K562 (cell line): Measurements from ENCODE around the gene CHD8. TPM values are rescaled to one million over a fixed set of nuclear protein-coding genes. Genes with fewer than 3 reads are reported as not detected.

Experiments
- ARHGAP35 ChIP-seq: fragments of 450-650 bp; IDR thresholded peaks from 2 replicates; pipeline ENCODE4 v1.6.1; 2018; ENCODE audit not compliant: partially characterized antibody
- ARNT ChIP-seq, 2 experiments: fragments of 450-650 bp; IDR thresholded peaks; 2 replicates each; pipeline ENCODE4 v1.6.1; 2016; ENCODE audit warnings: mild to moderate bottlenecking in 1 of 2
- BMI1 ChIP-seq: fragments of 150-350 bp; IDR thresholded peaks from 2 replicates; pipeline ENCODE4 v1.6.1; 2014; ENCODE audit warnings: low read length
- BRCA1 ChIP-seq, 2 experiments: fragments of 450-650 bp in 1 of 2; sonication (generic) in 1 of 2; formaldehyde crosslinking in 1 of 2; IDR thresholded peaks; 2 replicates each; pipeline versions ENCODE4 v1.5.0 to v1.6.1; 2017 to 2020; ENCODE audit warnings: mild to moderate bottlenecking in 1 of 2, missing genetic modification reagents in 1 of 2
- CAMTA2 ChIP-seq: fragments of 250-450 bp; sonication (Bioruptor Pico); conservative IDR thresholded peaks from 2 replicates; pipeline ENCODE4 v1.5.1; 2022
- CBX3 ChIP-seq, 2 experiments: IDR thresholded peaks; 1 replicate in 1 of 2; 2 replicates in 1 of 2; pipeline ENCODE4 v1.6.1; 2012; ENCODE audit warnings: inconsistent platforms in 2 of 2, low read length in 2 of 2, borderline replicate concordance in 1 of 2, control low read depth in 1 of 2
- CEBPB ChIP-seq: fragments of 450-650 bp; IDR thresholded peaks from 2 replicates; pipeline ENCODE4 v1.6.1; 2016; ENCODE audit warnings: missing genetic modification characterization, missing compliant biosample characterization
- FOXK1 ChIP-seq: sonication (generic); formaldehyde crosslinking; IDR thresholded peaks from 2 replicates; pipeline ENCODE4 v1.8.0; 2022; ENCODE audit warnings: missing genetic modification reagents, mild to moderate bottlenecking, borderline replicate concordance
- HBP1 ChIP-seq: fragments of 450-650 bp; formaldehyde crosslinking; IDR thresholded peaks from 2 replicates; pipeline ENCODE4 v1.4.0; 2022; ENCODE audit warnings: missing genetic modification characterization
- MAFG ChIP-seq: fragments of 450-650 bp; conservative IDR thresholded peaks from 2 replicates; pipeline ENCODE4 v1.6.1; 2016; ENCODE audit warnings: missing genetic modification characterization, missing compliant biosample characterization
- NCOA1 ChIP-seq: fragments of 450-650 bp; IDR thresholded peaks from 2 replicates; pipeline ENCODE4 v1.6.1; 2016; ENCODE audit warnings: low read depth
- NCOA4 ChIP-seq: fragments of 450-650 bp; IDR thresholded peaks from 2 replicates; pipeline ENCODE4 v1.6.1; 2018; ENCODE audit warnings: mild to moderate bottlenecking; ENCODE audit not compliant: partially characterized antibody
- NFATC3 ChIP-seq: fragments of 450-650 bp; IDR thresholded peaks from 2 replicates; pipeline ENCODE4 v1.6.1; 2017; ENCODE audit warnings: mild to moderate bottlenecking
- NFRKB ChIP-seq: fragments of 450-650 bp; IDR thresholded peaks from 2 replicates; pipeline ENCODE4 v1.6.1; 2016; ENCODE audit warnings: low read depth
- POLR2G ChIP-seq: fragments of 200-400 bp; formaldehyde crosslinking; IDR thresholded peaks from 2 replicates; pipeline ENCODE4 v1.6.1; 2017; ENCODE audit warnings: low read depth, mild to moderate bottlenecking, antibody characterized with exemption, low read length, moderate library complexity
- SMAD3 ChIP-seq: fragments of 450-650 bp; formaldehyde crosslinking; conservative IDR thresholded peaks from 2 replicates; pipeline ENCODE4 v1.4.0; 2020; ENCODE audit warnings: mild to moderate bottlenecking
- VEZF1 ChIP-seq: fragments of 200-800 bp; sonication (Bioruptor generic); IDR thresholded peaks from 2 replicates; pipeline ENCODE4 v1.6.1; 2017; ENCODE audit warnings: missing genetic modification characterization, missing compliant biosample characterization
- ZNF175 ChIP-seq: fragments of 200-800 bp; sonication (Bioruptor generic); IDR thresholded peaks from 2 replicates; pipeline ENCODE4 v1.6.1; 2016; ENCODE audit warnings: low read depth, mild to moderate bottlenecking, missing genetic modification characterization, missing compliant biosample characterization
- ZNF224 ChIP-seq: sonication (generic); formaldehyde crosslinking; IDR thresholded peaks from 2 replicates; pipeline ENCODE4 v1.8.0; 2022; ENCODE audit warnings: mild to moderate bottlenecking, missing genetic modification reagents
- ZNF395 ChIP-seq: fragments of 200-800 bp; sonication (Bioruptor generic); IDR thresholded peaks from 2 replicates; pipeline ENCODE4 v1.6.1; 2017; ENCODE audit warnings: missing genetic modification characterization, missing compliant biosample characterization
- ZNF592 ChIP-seq: fragments of 450-650 bp; IDR thresholded peaks from 2 replicates; pipeline ENCODE4 v1.6.1; 2017; ENCODE audit warnings: antibody characterized with exemption, mild to moderate bottlenecking
- polyA plus RNA-seq, 8 experiments: library from polyadenylated mRNA; depleted of rRNA in 4 of 8; stranded (reverse) in 5 of 8; unstranded in 3 of 8; fragments of >200 nt; fragmentation: Nextera tagmentation in 2 of 8; fragmentation: Illumina TruSeq in 1 of 8; extraction: Ambion mirVana in 2 of 8; extraction: Trizol in 1 of 8; gene quantifications; 2 replicates each; pipeline versions ENCODE4 v1.2.1 to v1.2.3, GENCODE V29; 2011 to 2014; ENCODE audit warnings: inconsistent platforms in 1 of 8, missing spikeins in 1 of 8
- total RNA-seq, 7 experiments: library from RNA; depleted of rRNA in 6 of 7; stranded (reverse); fragments of >200 nt in 6 of 7; fragmentation: Illumina TruSeq in 2 of 7; extraction: Trizol in 2 of 7; gene quantifications; 2 replicates each; pipeline versions ENCODE4 v1.2.1 to v1.2.3, GENCODE V29; 2011 to 2021; ENCODE audit warnings: low replicate concordance in 1 of 7

Gene CHD8
- total and polyA plus RNA-seq, 9 of the 15 experiments (the other 6 are each of a cell fraction or from before 2014, with no cell fraction given): 11.1 to 51.2 (median 32.8) TPM

GRCh38 chr14:21476925-21477681 is 21.2 kb upstream of the CHD8 start, which contains the start of the genes RAB2B and TOX4 (continued):
- TF ChIP-seq ZNF224 (CRISPR knock-in tag): no peak
- no peak for TF ChIP-seq BRCA1 (IDR thresholded peaks at IDR 0.05)
- no peak for TF ChIP-seq BRCA1 (CRISPR knock-in tag; IDR thresholded peaks at IDR 0.05)
- peak; percentile 77; the same call in 1 of the 2 replicates for TF ChIP-seq HBP1 (CRISPR knock-in tag)
- TF ChIP-seq VEZF1: peak; percentile 100
- no peak for TF ChIP-seq BMI1
- TF ChIP-seq NFRKB: peak; percentile 31; the same call in 1 of the 2 replicates
- no peak for TF ChIP-seq ZNF395 (CRISPR knock-in tag)
- TF ChIP-seq ARNT (IDR thresholded peaks at IDR 0.05): peak in 1 of 2 experiments; percentile 74; a peak in 1 of 4 replicates
- TF ChIP-seq ZNF175 (CRISPR knock-in tag): no peak
- TF ChIP-seq SMAD3 (CRISPR knock-in tag): no peak
- no peak for TF ChIP-seq ZNF592
- TF ChIP-seq ARHGAP35: no peak
- no peak for TF ChIP-seq FOXK1 (CRISPR knock-in tag)
- no peak for TF ChIP-seq NFATC3
- TF ChIP-seq NCOA1: no peak
- TF ChIP-seq CEBPB (tag): no peak
- peak; percentile 72 for TF ChIP-seq POLR2G
- TF ChIP-seq CAMTA2: no peak
- no peak for TF ChIP-seq CBX3 (IDR thresholded peaks at IDR 0.05; ENCODE audit: borderline replicate concordance in 1 of 2, low read length in 2 of 2)
- TF ChIP-seq MAFG (tag): no peak
- TF ChIP-seq NCOA4: no peak
